Putamen (tissue), 1 donor: Measurements from ENCODE around the gene DGKH.

Experiments used
- DNase-seq: peaks from one replicate; pipeline ENCODE4 v3.0.0-alpha.2; 2016; ENCODE audit warnings: low spot score

The DGKH gene

GRCh38 chr13:42239161-42239560, 190.7 kb downstream of the DGKH start:
- no peak for DNase-seq

- DNase-seq = no peak
Measured at GRCh38 chr13:42239644-42240043, 191.2 kb downstream of the DGKH start.

GRCh38 chr13:42246541-42246940, 198.1 kb downstream of the DGKH start:
- peak; percentile 49 for DNase-seq

- DNase-seq = no peak
Measured at GRCh38 chr13:42247883-42248282, 199.4 kb downstream of the DGKH start.

GRCh38 chr13:42255886-42256285, 207.4 kb downstream of the DGKH start:
- DNase-seq = no peak

- no peak for DNase-seq
Measured at GRCh38 chr13:42258747-42259146, 210.3 kb downstream of the DGKH start.

- DNase-seq = no peak
Measured at GRCh38 chr13:42259515-42259914, 211.1 kb downstream of the DGKH start.

- DNase-seq = no peak
Measured at GRCh38 chr13:42260903-42261654, 212.6 kb downstream of the DGKH start.

- no peak for DNase-seq
Measured at GRCh38 chr13:42266473-42266872, 218.0 kb downstream of the DGKH start.

GRCh38 chr13:42270160-42270856, 221.9 kb downstream of the DGKH start:
- DNase-seq = no peak

GRCh38 chr13:42270857-42271215, 222.4 kb downstream of the DGKH start:
- no peak for DNase-seq

GRCh38 chr13:42271337-42272114, 223.1 kb downstream of the DGKH start:
- DNase-seq = peak; percentile 99

- DNase-seq = peak; percentile 45
Measured at GRCh38 chr13:42272115-42272803, 223.8 kb downstream of the DGKH start, which contains the start of gene AKAP11. AKAP11 (plus strand) TSS chr13:42272152; CDS start chr13:42286349, 14,197 bp downstream.

GRCh38 chr13:42272804-42273175, 224.3 kb downstream of the DGKH start:
- no peak for DNase-seq

GRCh38 chr13:42274386-42275097, 226.1 kb downstream of the DGKH start:
- DNase-seq = no peak

- no peak for DNase-seq
Measured at GRCh38 chr13:42275098-42275471, 226.6 kb downstream of the DGKH start.

GRCh38 chr13:42275506-42275905, 227.1 kb downstream of the DGKH start:
- no peak for DNase-seq

GRCh38 chr13:42276683-42277082, 228.2 kb downstream of the DGKH start:
- DNase-seq = no peak

- no peak for DNase-seq
Measured at GRCh38 chr13:42277618-42278276, 229.3 kb downstream of the DGKH start.

GRCh38 chr13:42279080-42279479, 230.6 kb downstream of the DGKH start:
- no peak for DNase-seq

- DNase-seq = no peak
Measured at GRCh38 chr13:42279986-42280385, 231.5 kb downstream of the DGKH start.
